GM21717 (cell line): ENCODE data around the gene ABHD14A.
"Not testable (repeated sequence)": the region's sequence is repeated elsewhere in the genome, so short reads cannot be mapped to it uniquely, and the experiment has no call there.

ENCODE experiments used
- ATAC-seq: cut with Tn5 transposase; IDR thresholded peaks from one replicate; pipeline ENCODE4 v1.9.1; 2021; ENCODE audit warnings: mild to moderate bottlenecking, moderate library complexity; ENCODE audit not compliant: unreplicated experiment

ABHD14A gene

GRCh38 chr3:51990501-51990971, 15.7 kb downstream of the ABHD14A start:
- not testable (repeated sequence) for ATAC-seq

GRCh38 chr3:51992017-51992682, 17.3 kb downstream of the ABHD14A start:
- ATAC-seq, result no peak

GRCh38 chr3:51993657-51994056, 18.8 kb downstream of the ABHD14A start:
- ATAC-seq, result not testable (repeated sequence)

DNA sequence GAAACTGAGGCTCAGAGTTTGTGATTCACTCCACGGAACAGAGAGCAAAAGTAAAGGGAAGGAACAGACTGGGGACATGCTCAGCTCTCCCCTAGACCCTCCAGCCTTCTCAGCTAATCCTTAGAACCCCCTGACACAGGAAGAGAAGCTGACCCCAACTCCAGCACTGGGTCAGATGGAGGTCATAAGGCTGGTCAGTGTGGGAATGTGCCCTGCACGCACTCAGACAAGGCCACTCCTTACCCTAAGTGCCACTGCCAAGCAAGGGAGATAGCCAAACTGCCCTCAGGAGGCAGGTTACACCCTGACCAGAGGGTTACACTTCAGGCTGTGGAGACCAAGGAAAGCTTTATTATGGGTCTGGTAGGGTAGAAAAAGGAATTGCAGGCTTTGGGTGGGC, 19.7 kb downstream of the ABHD14A start:
- ATAC-seq, result no peak

- peak; percentile 75 for ATAC-seq
Observed at GRCh38 chr3:51995346-51996163, 20.7 kb downstream of the ABHD14A start, which contains the start of gene RPL29. Gene RPL29, minus strand, starts transcription at chr3:51995895. Its CDS starts 434 bp downstream, at chr3:51995461.

GRCh38 chr3:51997172-51997571, 22.3 kb downstream of the ABHD14A start:
- no peak for ATAC-seq

GRCh38 chr3:51997935-51998596, 23.2 kb downstream of the ABHD14A start:
- no peak for ATAC-seq

DNA sequence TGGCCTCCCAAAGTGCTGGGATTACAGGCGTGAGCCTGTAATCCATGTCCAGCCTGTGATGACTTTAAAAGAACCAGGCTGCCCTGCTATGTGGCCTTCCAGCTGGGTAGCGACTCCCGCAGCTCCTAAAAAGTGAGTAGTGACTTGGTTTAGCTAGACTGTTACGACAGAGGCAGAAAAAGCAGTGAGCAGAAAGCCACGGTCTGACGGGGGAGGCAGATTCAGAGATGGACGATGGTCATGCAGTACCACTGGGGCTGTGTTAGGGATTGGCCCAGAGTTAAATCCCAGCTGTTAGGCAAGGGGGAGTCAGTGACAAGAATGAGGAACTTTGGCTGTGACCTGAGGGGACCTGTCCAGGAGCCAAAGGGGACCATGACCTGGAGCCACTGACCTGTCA, 23.9 kb downstream of the ABHD14A start:
- ATAC-seq, result no peak

DNA sequence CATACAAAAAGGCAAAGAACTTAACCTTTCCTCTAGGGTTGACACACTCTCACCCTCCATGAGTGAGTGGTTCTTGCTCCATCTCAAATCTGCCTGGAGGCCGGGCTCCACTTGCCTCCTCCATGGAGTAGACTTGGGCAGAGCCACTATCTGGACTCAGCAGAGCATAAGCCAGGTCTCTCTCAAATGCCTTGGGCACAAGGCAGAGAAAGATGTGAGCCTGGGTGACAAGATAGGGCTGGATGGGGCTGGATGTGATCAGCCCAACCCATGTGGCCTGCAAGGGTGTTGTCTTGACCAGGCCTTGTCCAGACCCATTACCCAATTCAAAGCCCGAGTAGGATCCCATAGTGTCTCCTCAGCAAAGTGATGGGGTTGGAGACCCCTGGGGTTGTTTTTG, 25.0 kb downstream of the ABHD14A start:
- no peak for ATAC-seq

- peak; percentile 69 for ATAC-seq
Observed at GRCh38 chr3:52001443-52001974, 26.6 kb downstream of the ABHD14A start.

GRCh38 chr3:52002748-52003147, 27.9 kb downstream of the ABHD14A start:
- ATAC-seq, result no peak

GRCh38 chr3:52004163-52004787, 29.4 kb downstream of the ABHD14A start:
- no peak for ATAC-seq

GRCh38 chr3:52004906-52005395, 30.1 kb downstream of the ABHD14A start:
- no peak for ATAC-seq

DNA sequence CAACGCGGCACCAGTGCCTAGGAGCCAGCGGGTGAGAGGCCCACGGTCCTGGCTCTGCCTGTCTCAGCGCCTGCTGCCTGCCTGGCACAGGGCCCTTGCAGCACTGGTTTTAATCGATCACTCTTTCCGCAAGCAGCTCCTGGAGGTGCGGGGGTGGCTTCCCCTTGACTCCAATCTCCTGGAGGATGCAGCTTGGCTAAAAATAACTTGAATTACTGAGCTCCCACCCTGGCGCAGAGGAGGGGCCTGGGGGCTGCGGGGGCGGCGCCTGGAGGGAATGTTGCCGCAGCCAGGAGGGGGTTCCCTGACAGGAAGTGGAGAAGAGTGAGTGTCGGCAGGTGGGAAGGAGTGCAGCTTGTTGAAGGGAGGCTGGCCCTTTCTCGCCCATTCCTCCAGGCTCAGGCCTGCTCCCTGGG, 30.7 kb downstream of the ABHD14A start:
- no peak for ATAC-seq

GRCh38 chr3:52006017-52006819, 31.4 kb downstream of the ABHD14A start:
- no peak for ATAC-seq

DNA sequence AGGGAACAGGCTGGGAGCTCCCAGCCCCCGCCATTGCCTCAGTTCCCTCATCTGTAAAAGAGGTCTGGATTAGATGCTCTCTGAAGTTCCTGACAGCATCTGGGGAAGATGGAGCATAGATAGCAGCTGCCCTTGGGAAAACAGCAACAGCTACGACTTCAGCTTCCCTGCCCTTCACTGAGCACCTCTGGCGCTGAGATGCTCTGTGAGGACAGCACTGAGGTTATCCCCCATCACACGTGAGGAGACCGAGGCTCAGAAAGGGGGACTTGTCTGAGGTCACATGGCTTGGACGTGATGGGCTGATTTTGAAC, 31.9 kb downstream of the ABHD14A start:
- ATAC-seq, result no peak

DNA sequence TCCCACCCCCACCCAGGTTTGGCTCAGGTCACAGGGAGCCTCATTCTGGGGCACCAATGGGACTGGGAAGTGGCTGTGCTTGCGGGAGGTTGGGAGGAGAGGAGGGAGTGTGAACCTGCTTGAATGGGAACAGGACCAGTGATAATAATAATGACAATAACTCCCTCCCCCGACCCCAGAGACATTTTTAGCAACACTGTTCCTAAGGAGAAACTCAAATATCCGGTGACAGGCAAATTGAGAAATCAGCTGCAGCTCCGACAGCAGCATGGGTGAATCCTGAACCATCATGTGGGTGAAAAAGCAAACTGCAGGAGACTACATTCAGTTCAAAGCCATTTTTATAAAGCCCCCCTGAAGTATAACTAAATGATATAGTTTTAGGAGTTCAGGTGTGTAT, 32.4 kb downstream of the ABHD14A start:
- no peak for ATAC-seq

GRCh38 chr3:52010431-52010830, 35.6 kb downstream of the ABHD14A start:
- ATAC-seq, result no peak

- ATAC-seq, result no peak
Observed at GRCh38 chr3:52012699-52013098, 37.8 kb downstream of the ABHD14A start.
